HG02943 (cell line): ENCODE measurements around the gene FREM1.

Experiments used
- ATAC-seq: cut with Tn5 transposase; IDR thresholded peaks from one replicate; pipeline ENCODE4 v1.9.1; 2021; ENCODE audit warnings: mild to moderate bottlenecking, low read depth, moderate library complexity; ENCODE audit not compliant: unreplicated experiment

Gene FREM1

GRCh38 chr9:14775917-14776316 lies 134.3 kb downstream of the FREM1 start:
- ATAC-seq, result no peak

- ATAC-seq, result no peak
Observed at GRCh38 chr9:14770592-14770991, 139.6 kb downstream of the FREM1 start.

- ATAC-seq, result no peak
Observed at GRCh38 chr9:14769230-14769571, 141.0 kb downstream of the FREM1 start.

- ATAC-seq, result no peak
Observed at GRCh38 chr9:14768405-14769229, 141.6 kb downstream of the FREM1 start.

- ATAC-seq, result no peak
Observed at GRCh38 chr9:14766299-14766698, 143.9 kb downstream of the FREM1 start.

GRCh38 chr9:14761584-14761983 lies 148.6 kb downstream of the FREM1 start:
- no peak for ATAC-seq

- no peak for ATAC-seq
Observed at GRCh38 chr9:14760060-14760459, 150.2 kb downstream of the FREM1 start.

GRCh38 chr9:14756291-14756690 lies 153.9 kb downstream of the FREM1 start:
- ATAC-seq, result no peak

- no peak for ATAC-seq
Observed at GRCh38 chr9:14752871-14753270, 157.4 kb downstream of the FREM1 start.

GRCh38 chr9:14752271-14752670 lies 158.0 kb downstream of the FREM1 start:
- ATAC-seq, result no peak

- ATAC-seq, result no peak
Observed at GRCh38 chr9:14750821-14751220, 159.4 kb downstream of the FREM1 start.

- ATAC-seq, result no peak
Observed at GRCh38 chr9:14749741-14750211, 160.5 kb downstream of the FREM1 start.

GRCh38 chr9:14748373-14748772 lies 161.9 kb downstream of the FREM1 start:
- no peak for ATAC-seq

- ATAC-seq, result no peak
Observed at GRCh38 chr9:14747111-14747510, 163.1 kb downstream of the FREM1 start.

- ATAC-seq, result no peak
Observed at GRCh38 chr9:14746626-14747025, 163.6 kb downstream of the FREM1 start.

GRCh38 chr9:14744768-14745167 lies 165.5 kb downstream of the FREM1 start:
- ATAC-seq, result no peak

- ATAC-seq, result peak; percentile 85
Observed at GRCh38 chr9:14741369-14741768, 168.9 kb downstream of the FREM1 start.

- no peak for ATAC-seq
Observed at GRCh38 chr9:14733133-14733532, 177.1 kb downstream of the FREM1 start.

GRCh38 chr9:14731294-14731981 lies 178.8 kb downstream of the FREM1 start:
- ATAC-seq, result no peak

- ATAC-seq, result no peak
Observed at GRCh38 chr9:14730461-14730898, 179.7 kb downstream of the FREM1 start.

GRCh38 chr9:14723301-14723700 lies 186.9 kb downstream of the FREM1 start:
- no peak for ATAC-seq
